Chondrocyte (in vitro differentiated cells): ENCODE data around the gene CMTM2. TPM values are rescaled to one million over a fixed set of nuclear protein-coding genes. Genes with fewer than 3 reads are reported as not detected.
"Not testable (repeated sequence)": the region's sequence is repeated elsewhere in the genome, so short reads cannot be mapped to it uniquely, and the experiment has no call there.

Experiments
- DNase-seq: peaks from one replicate; pipeline ENCODE4 v3.0.0; 2021; ENCODE audit warnings: mixed read lengths, low spot score
- H3K27ac Mint-ChIP-seq: one replicate; pipeline ENCODE4 v1.8.0; 2021; ENCODE audit warnings: mild to moderate bottlenecking, moderate library complexity, mixed read lengths; ENCODE audit not compliant: unreplicated experiment
- H3K27me3 Mint-ChIP-seq: 2 replicates; pipeline ENCODE4 v1.8.0; 2021; ENCODE audit warnings: low read depth, mixed read lengths
- H3K36me3 Mint-ChIP-seq: 2 replicates; pipeline ENCODE4 v1.8.0; 2021; ENCODE audit warnings: low read depth, mixed read lengths
- H3K4me1 Mint-ChIP-seq: 2 replicates; pipeline ENCODE4 v1.8.0; 2021; ENCODE audit warnings: low read depth, mild to moderate bottlenecking, mixed read lengths
- H3K4me3 Mint-ChIP-seq: one replicate; pipeline ENCODE4 v1.8.0; 2021; ENCODE audit warnings: mild to moderate bottlenecking, moderate library complexity, mixed read lengths; ENCODE audit not compliant: unreplicated experiment
- H3K9me3 Mint-ChIP-seq: 2 replicates; pipeline ENCODE4 v1.8.0; 2021; ENCODE audit warnings: low read depth, mixed read lengths
- CTCF ChIP-seq: fragments of 200-600 bp; sonication (generic); IDR thresholded peaks from 2 replicates; pipeline ENCODE4 v1.5.0; 2021; ENCODE audit warnings: antibody characterized with exemption, mild to moderate bottlenecking, moderate library complexity
- total RNA-seq: library from RNA; stranded (reverse); gene quantifications from 3 replicates; pipeline ENCODE4 v1.2.1, GENCODE V29; 2021

CMTM2 gene
- total RNA-seq, 1 donor from 2014 or later, result not detected

- no peak overlapping the region for H3K27ac Mint-ChIP-seq
- no peak for TF ChIP-seq CTCF
- no peak overlapping the region for H3K4me3 Mint-ChIP-seq
- no peaks in the 10 kb centered on the region for H3K9me3 Mint-ChIP-seq
- DNase-seq, result no peak
- H3K27me3 Mint-ChIP-seq, result no peaks in the 10 kb centered on the region
- peaks cover 6% of the 10 kb centered on the region for H3K36me3 Mint-ChIP-seq
- peaks cover 49% of the 10 kb centered on the region for H3K4me1 Mint-ChIP-seq
These were observed 42.7 kb downstream of the CMTM2 start for GRCh38 chr16:66621973-66622372.

GRCh38 chr16:66622863-66623262 lies 43.6 kb downstream of the CMTM2 start:
- no peak overlapping the region for H3K4me3 Mint-ChIP-seq
- no peaks in the 10 kb centered on the region for H3K27me3 Mint-ChIP-seq
- DNase-seq, result no peak
- H3K9me3 Mint-ChIP-seq, result no peaks in the 10 kb centered on the region
- H3K27ac Mint-ChIP-seq, result no peak overlapping the region
- H3K4me1 Mint-ChIP-seq, result peaks cover 40% of the 10 kb centered on the region
- peaks cover 6% of the 10 kb centered on the region for H3K36me3 Mint-ChIP-seq
- no peak for TF ChIP-seq CTCF

- H3K27ac Mint-ChIP-seq, result no peak overlapping the region
These were observed 44.5 kb downstream of the CMTM2 start for GRCh38 chr16:66623755-66624154.

GRCh38 chr16:66627611-66628378 lies 48.5 kb downstream of the CMTM2 start:
- not testable (repeated sequence) for H3K9me3 Mint-ChIP-seq, DNase-seq, H3K4me3 Mint-ChIP-seq, H3K36me3 Mint-ChIP-seq, H3K27ac Mint-ChIP-seq, H3K27me3 Mint-ChIP-seq
- H3K4me1 Mint-ChIP-seq, result peaks cover 10% of the 10 kb centered on the region

More at GRCh38 chr16:66623755-66624154, 44.5 kb downstream of the CMTM2 start:
- no peak for DNase-seq
- TF ChIP-seq CTCF, result no peak
- Mint-ChIP-seq H3K4me1 (peaks cover 31% of the 10 kb centered on the region), H3K36me3 (peaks cover 6% of the 10 kb centered on the region), H3K4me3 (no peak overlapping the region), H3K9me3 (no peaks in the 10 kb centered on the region), H3K27me3 (no peaks in the 10 kb centered on the region)

GRCh38 chr16:66629856-66630255 lies 50.6 kb downstream of the CMTM2 start:
- Mint-ChIP-seq H3K4me3 (no peak overlapping the region), H3K4me1 (peaks cover 3% of the 10 kb centered on the region), H3K36me3 (no peaks in the 10 kb centered on the region), H3K27me3 (no peaks in the 10 kb centered on the region), H3K27ac (no peak overlapping the region), H3K9me3 (no peaks in the 10 kb centered on the region)
- TF ChIP-seq CTCF, result no peak
- DNase-seq, result no peak

- not testable (repeated sequence) for H3K27me3 Mint-ChIP-seq, H3K36me3 Mint-ChIP-seq, H3K4me1 Mint-ChIP-seq
These were observed 51.4 kb downstream of the CMTM2 start for GRCh38 chr16:66630561-66631260.

GRCh38 chr16:66631558-66631957 lies 52.3 kb downstream of the CMTM2 start:
- H3K27me3 Mint-ChIP-seq, H3K36me3 Mint-ChIP-seq, H3K4me1 Mint-ChIP-seq, H3K9me3 Mint-ChIP-seq, H3K27ac Mint-ChIP-seq, DNase-seq, H3K4me3 Mint-ChIP-seq: not testable (repeated sequence)

More at GRCh38 chr16:66630561-66631260, 51.4 kb downstream of the CMTM2 start:
- not testable (repeated sequence) for H3K4me3 Mint-ChIP-seq, H3K27ac Mint-ChIP-seq, DNase-seq, H3K9me3 Mint-ChIP-seq
